GM19351 (cell line): ENCODE results near the gene IQSEC3.

Experiments
- ATAC-seq: cut with Tn5 transposase; IDR thresholded peaks from one replicate; pipeline ENCODE4 v1.9.1; 2021; ENCODE audit warnings: mild to moderate bottlenecking, moderate library complexity; ENCODE audit not compliant: unreplicated experiment

The IQSEC3 gene

GRCh38 chr12:78981-79380, 12.4 kb downstream of the IQSEC3 start:
- no peak for ATAC-seq

GRCh38 chr12:80681-81190, 14.2 kb downstream of the IQSEC3 start:
- no peak for ATAC-seq

GRCh38 chr12:82740-83139, 16.2 kb downstream of the IQSEC3 start:
- ATAC-seq, result no peak

DNA sequence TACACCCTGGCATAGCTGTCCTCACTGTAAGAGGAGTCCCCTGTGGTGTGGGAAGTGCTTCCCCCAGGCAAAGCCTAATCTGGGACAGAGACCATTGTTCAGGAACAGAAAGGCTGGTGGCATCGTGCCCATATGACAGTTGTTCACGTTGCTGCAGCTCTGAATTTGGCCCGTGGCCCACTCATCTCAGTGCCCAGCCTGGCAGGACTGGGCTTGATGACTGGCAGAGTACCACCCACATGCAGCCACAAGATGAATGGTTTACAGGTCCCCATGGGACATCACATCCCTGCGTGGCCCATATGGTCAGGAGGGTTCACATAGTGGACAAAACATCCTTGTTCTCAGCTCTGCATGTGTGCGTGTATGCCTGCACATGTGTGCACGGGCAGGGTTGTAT, 17.5 kb downstream of the IQSEC3 start:
- no peak for ATAC-seq

- ATAC-seq, result no peak
Observed at GRCh38 chr12:85191-85666, 18.7 kb downstream of the IQSEC3 start.

GRCh38 chr12:87315-87714, 20.7 kb downstream of the IQSEC3 start:
- no peak for ATAC-seq

DNA sequence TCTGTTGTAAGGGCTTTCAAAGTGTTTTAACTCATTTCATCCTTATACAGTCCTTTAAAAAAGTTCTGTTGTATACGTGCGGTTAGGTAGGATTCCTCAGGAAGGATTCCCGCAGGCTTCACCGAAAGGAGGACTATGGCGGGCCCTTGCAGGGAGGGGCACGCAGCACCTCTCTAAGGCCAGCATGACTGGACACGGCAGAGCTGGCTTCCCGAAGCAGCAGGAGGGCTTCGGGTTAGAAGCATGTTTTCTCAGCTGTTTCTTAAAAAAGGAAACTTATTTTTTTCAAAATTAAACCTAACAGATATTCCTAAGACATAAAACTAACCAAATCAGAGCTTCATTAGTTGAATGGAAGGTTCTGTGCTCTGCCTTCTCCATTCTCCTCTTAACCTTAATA, 21.3 kb downstream of the IQSEC3 start:
- no peak for ATAC-seq

DNA sequence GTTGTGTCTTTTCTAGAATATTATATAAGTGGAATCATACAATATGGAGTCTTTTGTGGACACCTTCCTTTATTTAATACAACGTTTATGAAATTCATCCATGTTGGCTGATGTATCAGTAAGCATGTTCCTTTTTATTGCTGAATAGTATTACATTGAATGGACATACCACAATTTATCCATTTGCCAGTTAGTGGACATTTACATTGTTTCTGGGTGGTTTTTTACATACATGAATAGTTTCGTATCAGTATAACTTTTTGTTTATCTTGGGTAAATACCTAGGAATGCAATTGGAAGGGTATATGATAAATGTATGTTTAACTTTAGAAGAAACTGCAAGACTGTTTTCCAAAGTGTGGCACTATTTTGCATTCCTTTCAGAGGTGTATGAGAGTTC, 23.1 kb downstream of the IQSEC3 start:
- ATAC-seq, result no peak

DNA sequence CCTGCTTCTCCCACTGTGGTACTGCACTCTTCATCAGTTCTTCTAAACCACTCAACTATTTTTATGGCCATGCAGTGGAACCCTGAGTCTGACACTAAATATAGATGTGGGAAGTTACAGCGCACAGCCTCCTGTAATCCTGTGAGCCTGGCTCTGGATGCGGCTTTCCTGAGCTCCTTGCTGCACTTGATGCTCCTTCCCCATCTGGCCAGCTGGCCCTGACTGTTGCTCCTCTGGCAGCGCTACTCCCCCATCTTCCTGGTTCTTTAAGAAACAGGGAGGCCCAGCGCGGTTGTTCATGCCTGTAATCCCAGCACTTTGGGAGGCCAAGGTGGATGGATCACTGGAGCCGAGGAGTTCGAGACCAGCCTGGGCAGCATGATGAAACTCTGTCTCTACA, 24.6 kb downstream of the IQSEC3 start:
- no peak for ATAC-seq

DNA sequence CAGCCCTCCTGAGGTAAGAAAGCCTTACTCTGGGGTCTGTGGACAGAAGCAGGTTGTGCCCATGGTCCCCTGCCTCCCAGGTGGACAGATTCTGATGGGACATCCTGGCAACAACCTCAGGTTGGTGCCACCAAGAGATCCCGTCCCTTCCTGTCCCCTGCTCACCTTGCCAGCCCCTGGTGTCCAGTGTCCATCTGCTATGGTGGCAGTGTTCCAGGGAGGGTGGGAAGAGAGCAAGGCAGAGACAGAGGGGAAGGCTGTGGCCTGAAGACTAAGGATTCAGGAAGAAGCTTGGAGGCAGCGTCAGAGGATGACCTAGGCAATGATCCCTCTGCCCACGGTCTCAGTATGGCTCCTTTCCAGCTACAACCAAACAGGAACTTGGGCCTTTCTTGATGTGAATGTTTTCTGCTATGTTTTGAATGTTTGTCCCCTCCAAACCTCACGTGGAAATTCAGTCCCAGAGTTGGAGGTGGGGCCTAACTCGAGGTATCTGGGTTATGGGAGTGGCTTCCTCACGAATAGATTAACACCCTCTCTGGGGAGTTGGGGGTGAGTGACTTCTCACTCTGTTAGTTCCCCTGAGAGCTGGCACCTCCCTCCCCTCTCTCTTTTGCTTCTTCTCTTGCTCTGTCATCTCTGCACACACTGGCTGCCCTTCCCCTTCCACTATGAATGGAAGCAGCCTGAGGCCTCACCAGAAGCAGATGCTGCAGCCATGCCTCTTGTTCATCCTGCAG, 26.9 kb downstream of the IQSEC3 start:
- ATAC-seq, result no peak

DNA sequence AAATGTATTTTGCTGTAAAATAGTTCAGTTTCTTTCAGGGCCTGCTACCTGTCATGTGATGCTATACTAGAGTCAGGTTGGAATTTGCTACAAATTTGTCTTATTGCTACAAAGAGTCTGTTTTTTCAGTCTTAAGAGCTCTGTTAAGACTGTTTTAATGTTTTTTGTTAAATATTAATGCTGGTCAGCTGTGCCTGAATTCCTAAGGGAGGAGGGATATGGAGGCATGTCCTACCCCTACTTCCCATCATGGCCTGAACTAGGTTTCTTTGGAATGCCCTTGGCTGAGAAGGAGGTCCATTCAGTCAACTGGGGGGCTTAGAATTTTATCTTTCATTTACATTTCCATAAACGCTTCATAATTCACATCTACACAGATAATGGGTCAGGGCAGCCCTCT, 30.0 kb downstream of the IQSEC3 start:
- ATAC-seq, result no peak

- no peak for ATAC-seq
Observed at GRCh38 chr12:98924-99352, 32.4 kb downstream of the IQSEC3 start.

- ATAC-seq, result no peak
Observed at GRCh38 chr12:99605-100004, 33.0 kb downstream of the IQSEC3 start.

- ATAC-seq, result no peak
Observed at GRCh38 chr12:101969-102878, 35.7 kb downstream of the IQSEC3 start.

DNA sequence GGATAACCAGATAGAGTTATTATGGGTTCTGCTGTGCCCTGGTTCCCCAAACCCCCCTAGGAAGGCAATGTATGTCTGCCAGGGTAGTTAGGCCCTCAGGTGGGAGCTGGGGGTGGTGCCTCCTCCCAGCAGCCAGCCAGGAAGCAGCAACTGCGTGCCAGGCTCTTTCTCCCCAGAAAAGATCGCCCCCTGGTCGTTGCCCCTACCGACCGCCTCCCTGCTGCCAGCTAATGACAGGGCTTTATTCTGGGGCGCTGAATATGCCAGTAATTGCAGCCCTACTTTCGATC, 36.3 kb downstream of the IQSEC3 start:
- no peak for ATAC-seq

GRCh38 chr12:103169-103981, 36.8 kb downstream of the IQSEC3 start:
- no peak for ATAC-seq

DNA sequence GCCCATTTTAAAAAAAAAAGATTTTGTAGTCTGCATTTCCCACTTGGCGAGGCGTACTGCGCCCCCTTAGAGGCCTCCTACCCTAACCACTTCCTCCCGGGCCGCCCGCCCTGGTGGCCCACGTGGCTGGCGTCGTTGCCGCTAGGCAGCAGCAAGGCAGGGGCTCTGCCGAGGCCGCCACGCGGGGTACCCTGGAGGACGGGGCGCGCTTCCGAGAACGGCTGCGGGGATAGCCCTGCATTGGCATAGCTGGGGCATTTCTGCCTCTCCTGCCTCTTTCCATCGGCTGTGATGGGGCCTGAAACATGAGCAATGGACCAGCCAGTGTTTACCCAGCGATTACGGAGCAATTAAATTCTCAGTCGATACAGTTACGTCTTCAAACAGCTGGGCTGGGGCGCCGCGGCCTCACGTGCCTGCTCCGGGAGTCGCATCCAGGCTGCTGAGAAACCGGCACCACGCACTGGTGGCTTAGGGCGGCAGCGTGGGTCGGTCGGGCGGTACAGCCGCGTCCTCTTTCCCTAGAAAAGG, 38.0 kb downstream of the IQSEC3 start:
- ATAC-seq, result no peak

DNA sequence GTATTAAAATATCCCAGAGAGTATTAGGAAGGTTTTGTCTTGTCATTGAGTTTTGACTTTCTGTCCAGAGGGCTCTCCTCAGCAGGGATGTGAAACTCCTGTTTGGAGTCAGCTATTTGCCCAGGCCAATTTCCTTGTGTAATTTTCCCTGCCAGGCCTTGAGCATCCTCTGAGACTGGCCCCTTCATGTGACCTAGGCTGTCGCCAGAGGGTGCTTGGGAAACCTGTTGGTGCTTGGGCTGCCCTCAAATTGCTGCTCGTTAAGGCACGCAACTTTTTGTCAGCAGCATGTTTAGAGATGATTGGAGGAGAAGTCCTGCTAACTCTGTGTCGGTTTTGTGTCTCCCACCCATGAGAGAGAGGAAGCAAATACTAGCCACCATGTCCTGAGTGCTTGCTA, 39.1 kb downstream of the IQSEC3 start:
- ATAC-seq, result no peak

- ATAC-seq, result peak; percentile 97
Observed at GRCh38 chr12:106118-106591, 39.6 kb downstream of the IQSEC3 start.

DNA sequence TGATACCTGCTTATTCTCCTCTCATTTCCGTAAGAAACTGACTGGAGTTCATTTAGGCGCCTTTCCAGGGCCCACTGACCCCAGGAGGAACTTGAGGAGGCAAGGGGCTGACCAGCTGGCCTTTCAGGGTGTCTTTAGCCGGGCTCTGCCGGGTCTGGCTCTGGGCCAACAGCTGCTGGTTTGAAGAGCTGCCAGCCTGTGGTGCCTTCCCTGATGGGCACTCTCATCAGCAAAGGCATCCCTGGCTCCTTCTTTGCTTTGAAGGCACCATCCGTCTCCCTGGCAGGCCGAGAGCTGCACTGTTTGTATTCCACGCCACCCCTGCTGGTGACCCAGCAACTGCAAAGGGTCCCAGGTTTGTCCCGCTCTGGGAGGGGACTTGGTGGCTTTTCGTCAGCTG, 42.0 kb downstream of the IQSEC3 start:
- no peak for ATAC-seq

DNA sequence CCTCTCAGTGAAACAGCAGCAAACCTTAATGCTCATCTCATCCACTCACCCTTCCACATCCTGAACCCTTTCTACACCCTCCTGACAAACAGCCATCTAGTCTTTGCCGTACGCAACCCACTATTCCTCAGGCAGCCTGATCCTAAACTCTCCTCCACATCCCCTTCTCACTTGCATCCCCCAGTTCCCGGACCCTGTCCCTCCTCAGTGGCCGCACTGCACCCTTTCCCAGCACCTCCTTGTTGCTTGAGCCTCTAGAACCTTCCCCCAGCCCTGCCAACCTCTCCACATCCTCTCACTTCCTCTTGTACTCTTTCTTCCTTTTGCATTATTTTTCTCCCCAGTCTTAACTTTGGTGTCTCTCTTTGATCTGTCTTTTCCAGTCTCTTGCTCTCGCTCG, 42.9 kb downstream of the IQSEC3 start:
- no peak for ATAC-seq
